ENCODE measurements around the gene FUCA2.

FUCA2 gene

GRCh38 chr6:143535189-143535614 is 23.7 kb upstream of the FUCA2 start:
- no peak overlapping the region for H3K4me3 ChIP-seq (ENCODE audit: low read length, poor library complexity, severe bottlenecking)
- H3K4me2 ChIP-seq (ENCODE audit: low read depth, low read length, poor library complexity, severe bottlenecking): no peak overlapping the region
- 0 out of 2 replicates have a peak, but pooled peaks cover 4% of the 10 kb centered on the region for H3F3A ChIP-seq (ENCODE audit: low read depth)
- no peaks in the 10 kb centered on the region for H4K20me1 ChIP-seq (ENCODE audit: insufficient read depth, low read length, poor library complexity, severe bottlenecking)
- H3K4me1 ChIP-seq (ENCODE audit: insufficient read depth, low read length, poor library complexity, severe bottlenecking): peaks cover 38% of the 10 kb centered on the region
- TF ChIP-seq CTCF (conservative IDR thresholded peaks at IDR 0.05; ENCODE audit: low read length) (no peak), EZH2phosphoT487 (IDR thresholded peaks at IDR 0.05; ENCODE audit: borderline replicate concordance) (no peak)
- no peaks in the 10 kb centered on the region for H3K9me3 ChIP-seq (ENCODE audit: insufficient read depth, low read depth, low read length)
- no peaks in the 10 kb centered on the region for H3K27me3 ChIP-seq (ENCODE audit: insufficient read depth, low read length, poor library complexity, severe bottlenecking)
- no peak overlapping the region for H2AFZ ChIP-seq (ENCODE audit: low read length)
- H3K9me2 ChIP-seq (replicated peaks; ENCODE audit: low read depth, low read length): no peaks in the 10 kb centered on the region
- peaks cover 23% of the 10 kb centered on the region for H3K79me2 ChIP-seq (ENCODE audit: insufficient read depth, low read length)
- no peaks in the 10 kb centered on the region for H3K36me3 ChIP-seq (ENCODE audit: insufficient read depth, low read length)
- H3K9ac ChIP-seq (ENCODE audit: low read depth, low read length, poor library complexity, severe bottlenecking): no peak overlapping the region

- no peaks in the 10 kb centered on the region for H3K79me2 ChIP-seq (ENCODE audit: insufficient read depth, low read length)
These were observed 20.4 kb upstream of the FUCA2 start for GRCh38 chr6:143531720-143532499.

GRCh38 chr6:143529095-143529494 is 17.6 kb upstream of the FUCA2 start:
- Histone ChIP-seq H3K36me3 (ENCODE audit: insufficient read depth, low read length) (no peaks in the 10 kb centered on the region), H4K20me1 (ENCODE audit: insufficient read depth, low read length, poor library complexity, severe bottlenecking) (no peaks in the 10 kb centered on the region), H3K9me2 (replicated peaks; ENCODE audit: low read depth, low read length) (no peaks in the 10 kb centered on the region), H3K4me2 (ENCODE audit: low read depth, low read length, poor library complexity, severe bottlenecking) (peak overlapping the region; percentile 22), H3K4me3 (ENCODE audit: low read length, poor library complexity, severe bottlenecking) (no peak overlapping the region), H3K4me1 (ENCODE audit: insufficient read depth, low read length, poor library complexity, severe bottlenecking) (peaks cover 18% of the 10 kb centered on the region), H3K9ac (ENCODE audit: low read depth, low read length, poor library complexity, severe bottlenecking) (peak overlapping the region; percentile 24), H3K9me3 (ENCODE audit: insufficient read depth, low read depth, low read length) (no peaks in the 10 kb centered on the region), H3K79me2 (ENCODE audit: insufficient read depth, low read length) (no peaks in the 10 kb centered on the region), H3F3A (ENCODE audit: low read depth) (no peaks in the 10 kb centered on the region), H2AFZ (ENCODE audit: low read length) (peak overlapping the region; percentile 94), H3K27me3 (ENCODE audit: insufficient read depth, low read length, poor library complexity, severe bottlenecking) (no peaks in the 10 kb centered on the region)
- TF ChIP-seq CTCF (conservative IDR thresholded peaks at IDR 0.05; ENCODE audit: low read length) (peak; percentile 60), EZH2phosphoT487 (IDR thresholded peaks at IDR 0.05; ENCODE audit: borderline replicate concordance) (no peak)

More at GRCh38 chr6:143531720-143532499, 20.4 kb upstream of the FUCA2 start:
- Histone ChIP-seq H3K9ac (ENCODE audit: low read depth, low read length, poor library complexity, severe bottlenecking) (no peak overlapping the region), H2AFZ (ENCODE audit: low read length) (no peak overlapping the region), H4K20me1 (ENCODE audit: insufficient read depth, low read length, poor library complexity, severe bottlenecking) (no peaks in the 10 kb centered on the region), H3K36me3 (ENCODE audit: insufficient read depth, low read length) (no peaks in the 10 kb centered on the region), H3K4me1 (ENCODE audit: insufficient read depth, low read length, poor library complexity, severe bottlenecking) (peaks cover 26% of the 10 kb centered on the region), H3K9me3 (ENCODE audit: insufficient read depth, low read depth, low read length) (no peaks in the 10 kb centered on the region), H3K4me3 (ENCODE audit: low read length, poor library complexity, severe bottlenecking) (no peak overlapping the region), H3F3A (ENCODE audit: low read depth) (0 out of 2 replicates have a peak, but pooled peaks cover 4% of the 10 kb centered on the region), H3K9me2 (replicated peaks; ENCODE audit: low read depth, low read length) (no peaks in the 10 kb centered on the region), H3K27me3 (ENCODE audit: insufficient read depth, low read length, poor library complexity, severe bottlenecking) (no peaks in the 10 kb centered on the region), H3K4me2 (ENCODE audit: low read depth, low read length, poor library complexity, severe bottlenecking) (peak overlapping the region; percentile 8)
- TF ChIP-seq CTCF (conservative IDR thresholded peaks at IDR 0.05; ENCODE audit: low read length) (no peak), EZH2phosphoT487 (IDR thresholded peaks at IDR 0.05; ENCODE audit: borderline replicate concordance) (no peak)
